Pericardium fibroblast (primary cell): ENCODE data around the gene TJAP1. TPM values are rescaled to one million over a fixed set of nuclear protein-coding genes. Genes with fewer than 3 reads are reported as not detected.

Source experiments
- total RNA-seq: library from RNA; depleted of rRNA; stranded (reverse); fragments of >200 nt; gene quantifications from 2 replicates; pipeline ENCODE4 v1.2.3, GENCODE V29; 2015

Gene TJAP1, protein sequence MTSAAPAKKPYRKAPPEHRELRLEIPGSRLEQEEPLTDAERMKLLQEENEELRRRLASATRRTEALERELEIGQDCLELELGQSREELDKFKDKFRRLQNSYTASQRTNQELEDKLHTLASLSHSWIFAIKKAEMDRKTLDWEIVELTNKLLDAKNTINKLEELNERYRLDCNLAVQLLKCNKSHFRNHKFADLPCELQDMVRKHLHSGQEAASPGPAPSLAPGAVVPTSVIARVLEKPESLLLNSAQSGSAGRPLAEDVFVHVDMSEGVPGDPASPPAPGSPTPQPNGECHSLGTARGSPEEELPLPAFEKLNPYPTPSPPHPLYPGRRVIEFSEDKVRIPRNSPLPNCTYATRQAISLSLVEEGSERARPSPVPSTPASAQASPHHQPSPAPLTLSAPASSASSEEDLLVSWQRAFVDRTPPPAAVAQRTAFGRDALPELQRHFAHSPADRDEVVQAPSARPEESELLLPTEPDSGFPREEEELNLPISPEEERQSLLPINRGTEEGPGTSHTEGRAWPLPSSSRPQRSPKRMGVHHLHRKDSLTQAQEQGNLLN
- 16.1 and 21.8 TPM in 2 replicates for total RNA-seq

DNA sequence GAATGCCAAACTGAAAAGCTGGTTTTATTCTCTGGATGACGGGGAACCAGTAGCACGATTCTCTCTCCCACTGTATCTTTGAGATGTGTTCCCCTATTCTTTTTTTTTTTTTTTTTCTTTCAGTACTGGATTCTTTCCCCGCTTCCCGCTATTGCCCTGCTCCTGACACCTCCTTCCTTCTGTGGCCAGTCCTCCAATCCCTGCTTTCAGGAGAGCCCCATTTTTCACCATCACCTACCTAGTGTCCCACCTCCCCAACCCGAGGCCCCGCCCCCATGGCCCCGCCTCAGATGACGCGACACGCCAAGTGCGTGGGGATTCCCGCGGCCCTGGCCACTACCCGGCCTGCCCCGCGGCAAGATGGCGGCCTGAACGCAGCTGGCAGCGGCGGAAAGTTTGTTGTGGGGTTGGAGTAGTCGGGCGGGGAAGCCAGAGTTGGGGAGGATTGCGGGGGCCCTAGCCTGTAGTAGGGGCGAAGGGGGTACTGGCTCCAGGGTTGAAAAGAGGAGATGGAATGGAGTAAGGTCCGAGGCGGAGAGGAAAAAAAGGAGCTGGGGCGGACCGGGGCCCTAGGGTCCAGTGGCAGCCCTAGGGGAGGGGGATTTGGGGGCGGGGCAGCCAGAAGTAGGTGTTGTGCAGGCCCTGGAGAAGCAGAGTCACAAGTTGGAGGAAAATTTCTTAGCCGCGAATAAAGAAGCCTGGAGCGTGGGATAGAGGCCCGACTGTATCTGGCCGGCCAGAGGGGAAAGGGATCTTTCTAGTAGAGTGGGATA lies at the start of gene TJAP1:
TJAP1 (plus strand) TSS at position 336 of the 773 bp plus-strand sequence. CDS start 21,432 bp downstream, outside the sequence.

DNA sequence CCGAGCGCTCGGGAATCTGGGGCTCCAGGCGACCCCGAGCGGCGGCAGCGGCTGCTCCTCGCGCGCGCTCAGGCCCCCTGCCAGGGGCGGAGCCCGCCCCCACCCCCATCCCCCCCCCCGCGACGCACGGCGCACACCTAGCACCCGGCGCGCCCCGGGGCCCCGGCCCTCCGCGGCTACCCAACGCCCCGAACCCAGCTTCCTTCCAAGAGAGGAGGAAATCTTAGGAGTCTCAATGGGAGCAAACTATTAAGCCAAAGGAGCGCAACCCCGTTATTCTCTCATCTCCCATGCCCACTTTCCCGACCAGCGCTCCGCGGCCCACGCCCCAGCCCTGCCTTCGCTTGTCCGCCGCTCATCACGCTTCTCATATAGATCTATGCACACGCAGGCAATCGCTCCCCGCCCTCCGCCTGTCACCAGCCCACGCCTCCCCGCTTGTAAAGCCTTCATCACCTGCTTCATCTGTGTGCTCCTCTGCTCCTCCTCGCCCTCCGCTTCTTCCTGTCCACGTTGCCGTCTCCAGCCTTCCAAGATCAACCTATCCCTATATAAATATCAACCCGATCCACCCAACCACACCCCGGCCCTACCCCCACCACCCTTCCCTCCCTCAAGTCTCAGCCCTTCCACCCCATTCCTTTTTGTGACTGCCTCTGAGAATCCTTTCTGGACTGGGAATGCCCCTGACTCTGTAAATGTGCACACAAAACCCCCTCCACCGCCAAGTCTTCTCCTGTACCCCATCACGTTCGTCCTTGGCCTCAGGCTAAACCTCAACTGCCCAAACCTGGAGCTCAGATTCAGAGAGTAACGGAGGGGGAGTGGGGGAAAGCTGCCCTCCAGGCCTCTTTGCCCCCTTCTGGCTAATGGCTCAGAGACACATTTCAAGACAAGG lies 21.6 kb upstream of the TJAP1 start, which contains the start of gene DLK2:
DLK2 (minus strand) TSS at position 18 of the 898 bp plus-strand sequence. CDS start 723 bp downstream, outside the sequence.

DNA sequence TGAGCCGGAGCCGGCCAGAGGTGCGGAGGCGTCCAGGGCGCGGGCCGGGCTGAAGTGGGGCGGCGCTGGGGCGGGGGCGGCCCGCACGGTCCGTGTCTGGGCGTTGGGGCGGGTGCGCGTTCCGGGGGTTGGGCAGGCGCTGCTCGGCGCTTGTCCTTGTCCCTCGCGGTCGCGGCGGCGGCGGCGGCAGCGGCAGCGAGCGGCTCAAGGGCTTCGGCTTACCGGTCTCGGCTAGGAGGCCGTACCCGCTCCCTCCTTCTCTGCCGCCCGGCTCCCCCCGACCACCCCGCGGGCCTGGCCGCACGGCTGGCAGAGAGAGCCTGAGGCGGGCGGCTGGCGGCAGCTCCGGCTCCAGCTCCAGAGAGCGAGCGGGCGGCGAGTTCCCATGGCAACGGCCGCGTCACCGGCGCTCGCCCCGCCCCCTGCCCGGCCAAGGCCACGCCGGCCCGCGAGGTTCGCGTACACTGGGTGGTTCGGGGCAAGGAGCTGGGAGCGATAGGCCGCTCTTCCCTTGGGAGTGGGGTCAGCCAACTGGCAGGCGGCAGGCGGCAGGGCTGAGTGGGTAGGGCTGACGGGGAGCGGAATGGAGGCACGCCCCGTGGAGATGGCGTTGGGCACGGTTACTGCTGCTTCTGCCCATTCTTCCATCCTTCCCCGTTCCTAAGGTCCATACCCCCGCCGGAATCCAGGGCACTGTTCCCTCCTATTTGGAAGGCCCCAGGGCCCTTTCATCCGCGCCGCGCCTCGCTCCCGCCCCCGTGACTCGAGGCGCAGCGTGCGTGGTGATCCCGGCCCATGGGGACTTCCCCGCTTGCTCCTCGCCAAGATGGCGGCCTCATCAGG lies 32.8 kb downstream of the TJAP1 start, which contains the start of gene LRRC73:
LRRC73 (minus strand) TSS at position 363 of the 843 bp plus-strand sequence. CDS start 561 bp downstream, outside the sequence.

DNA sequence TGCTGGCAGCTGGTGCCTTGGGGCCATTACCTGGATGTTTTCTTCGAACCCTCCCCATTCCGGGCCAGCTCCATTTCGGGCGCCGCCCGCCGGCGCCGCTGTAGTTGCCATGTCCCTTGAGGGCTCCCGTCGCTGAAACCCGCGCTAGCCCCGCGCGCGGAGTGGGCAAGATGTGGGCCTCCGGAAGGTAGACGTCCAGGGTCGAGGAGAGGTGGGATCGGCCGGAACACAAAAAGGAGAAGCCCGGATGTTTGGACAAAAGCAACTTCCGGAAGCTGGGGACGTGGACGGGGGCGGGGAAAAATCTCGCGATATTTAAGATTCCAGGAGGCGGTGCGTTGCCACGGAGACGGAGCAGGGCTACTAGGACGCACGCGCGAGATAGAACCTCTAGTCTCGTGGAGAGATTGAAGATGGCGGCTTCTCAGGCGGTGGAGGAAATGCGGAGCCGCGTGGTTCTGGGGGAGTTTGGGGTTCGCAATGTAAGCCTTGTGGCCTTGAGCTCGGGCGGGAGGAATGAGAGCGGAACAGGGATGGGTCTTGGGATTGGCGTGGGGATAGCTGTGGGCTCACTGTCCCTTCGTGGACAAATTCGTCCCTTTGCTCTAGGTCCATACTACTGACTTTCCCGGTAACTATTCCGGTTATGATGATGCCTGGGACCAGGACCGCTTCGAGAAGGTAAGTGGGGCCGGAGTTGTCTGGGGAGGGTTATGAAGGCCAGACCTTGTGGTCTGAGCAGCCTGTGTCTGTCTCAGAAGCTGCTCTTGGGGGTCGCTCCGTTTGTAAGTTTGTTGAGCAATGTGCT lies 39.5 kb downstream of the TJAP1 start, which contains the start of the genes POLR1C and YIPF3:
POLR1C (plus strand) TSS at position 393 of the 808 bp plus-strand sequence; CDS start at position 414, 21 bp downstream.
YIPF3 (minus strand) TSS at position 230 of the 808 bp plus-strand sequence; CDS start at position 111, 119 bp downstream.

Other genes with a start within 250 kb of the TJAP1 start
- 93.9 and 147 TPM in 2 replicates for gene DNPH1, start 248.1 kb upstream of the TJAP1 start, total RNA-seq
- gene TTBK1, start 234.1 kb upstream of the TJAP1 start, total RNA-seq, result not detected in 2 replicates
- gene SLC22A7, start 179.3 kb upstream of the TJAP1 start, total RNA-seq, result not detected in 2 replicates
- 0.34 and 0.47 TPM in 2 replicates for gene CRIP3, start 168.7 kb upstream of the TJAP1 start, total RNA-seq
- gene ZNF318, start 107.9 kb upstream of the TJAP1 start, total RNA-seq, result 8.2 and 10.0 TPM in 2 replicates
- 17.2 and 17.5 TPM in 2 replicates for gene ABCC10, start 50.0 kb upstream of the TJAP1 start, total RNA-seq
- gene DLK2, start 22.0 kb upstream of the TJAP1 start, total RNA-seq, result 0.23 and 5.8 TPM in 2 replicates
- gene LRRC73, start 32.8 kb downstream of the TJAP1 start, total RNA-seq, result 0.35 and 1.5 TPM in 2 replicates
- gene YIPF3, start 39.4 kb downstream of the TJAP1 start, total RNA-seq, result 119 and 131 TPM in 2 replicates
- 18.2 and 19.7 TPM in 2 replicates for gene POLR1C, start 39.5 kb downstream of the TJAP1 start, total RNA-seq
- gene XPO5, start 98.5 kb downstream of the TJAP1 start, total RNA-seq, result 13.3 and 54.6 TPM in 2 replicates
- 11.3 and 29.1 TPM in 2 replicates for gene POLH, start 98.6 kb downstream of the TJAP1 start, total RNA-seq
- 35.7 and 53.8 TPM in 2 replicates for gene GTPBP2, start 151.7 kb downstream of the TJAP1 start, total RNA-seq
- 25.4 and 29.5 TPM in 2 replicates for gene MAD2L1BP, start 158.3 kb downstream of the TJAP1 start, total RNA-seq
- 0.47 and 1.2 TPM in 2 replicates for gene RSPH9, start 167.5 kb downstream of the TJAP1 start, total RNA-seq
- 30.8 and 47.1 TPM in 2 replicates for gene MRPS18A, start 210.2 kb downstream of the TJAP1 start, total RNA-seq